A549 (cell line): Measurements from ENCODE around the gene PTPN12. TPM values are rescaled to one million over a fixed set of nuclear protein-coding genes. Genes with fewer than 3 reads are reported as not detected.

Source experiments
- ATAC-seq, 2 experiments: fragments of 200-7000 bp in 1 of 2; fragments of >200 bp in 1 of 2; cut with Nextera tagmentation in 1 of 2; cut with Tn5 transposase in 1 of 2; 3 replicates each; pipeline versions ENCODE4 v1.8.0 to v1.9.1; 2018 to 2020; ENCODE audit warnings: mild to moderate bottlenecking in 1 of 2, moderate library complexity in 1 of 2
- CTCF ChIA-PET: fragments of 300-600 bp; sonication (Branson Sonifier 250); formaldehyde crosslinking; extraction: SDS; loops from one replicate; lab custom pipeline; 2021; ENCODE audit warnings: antibody characterized with exemption, inconsistent platforms; lab: Yijun Ruan, JAX
- POLR2A ChIA-PET: fragments of 350-600 bp; formaldehyde crosslinking; extraction: SDS; loops from one replicate; lab custom pipeline; 2021; ENCODE audit warnings: antibody characterized with exemption, inconsistent platforms; lab: Yijun Ruan, JAX
- DNase-seq, 2 experiments: peaks; one replicate each; pipeline versions ENCODE4 v3.0.0 to v3.0.0-alpha.2; 2011 to 2016; ENCODE audit warnings: low read depth in 1 of 2, low spot score in 1 of 2
- FAIRE-seq: peaks from 2 replicates; lab custom pipeline; 2011; peaks lifted over from hg19 to GRCh38; lab: Jason Lieb, UNC
- H3K27ac ChIP-seq, 2 experiments: fragments of >200 bp; sonication (Bioruptor Twin); formaldehyde crosslinking; 3 replicates each; pipeline ENCODE4 v1.5.1; 2016 to 2017
- H3K4me1 ChIP-seq: fragments of >200 bp; sonication (Bioruptor Twin); formaldehyde crosslinking; 3 replicates; pipeline ENCODE4 v1.6.1; 2016
- H3K4me2 ChIP-seq: fragments of >200 bp; sonication (Bioruptor Twin); formaldehyde crosslinking; 3 replicates; pipeline ENCODE4 v1.6.1; 2016
- H3K4me3 ChIP-seq: fragments of >200 bp; sonication (Bioruptor Twin); formaldehyde crosslinking; 3 replicates; pipeline ENCODE4 v1.5.1; 2016
- H3K9me3 ChIP-seq: fragments of >200 bp; sonication (Bioruptor Twin); formaldehyde crosslinking; 3 replicates; pipeline ENCODE4 v1.6.1; 2016
- CBX2 ChIP-seq: fragments of 200-600 bp; sonication (generic); IDR thresholded peaks from 2 replicates; pipeline ENCODE4 v1.6.1; 2016; ENCODE audit warnings: low read depth, mild to moderate bottlenecking, borderline replicate concordance
- CTCF ChIP-seq: fragments of >200 bp; sonication (Bioruptor Twin); formaldehyde crosslinking; IDR thresholded peaks from 3 replicates; pipeline ENCODE4 v1.5.1; 2016
- EHMT2 ChIP-seq: fragments of 200-600 bp; sonication (generic); IDR thresholded peaks from 2 replicates; pipeline ENCODE4 v1.6.1; 2016; ENCODE audit warnings: antibody characterized with exemption, low read depth, mild to moderate bottlenecking, moderate library complexity
- ESRRA ChIP-seq: fragments of 150-350 bp; IDR thresholded peaks from 2 replicates; pipeline ENCODE4 v1.6.1; 2014; ENCODE audit warnings: mild to moderate bottlenecking, low read length, borderline replicate concordance
- GATA3 ChIP-seq: IDR thresholded peaks from 2 replicates; pipeline ENCODE4 v1.6.1; 2012; ENCODE audit warnings: borderline replicate concordance
- HDAC2 ChIP-seq: fragments of 200-600 bp; sonication (generic); IDR thresholded peaks from 2 replicates; pipeline ENCODE4 v1.6.1; 2016
- MAFK ChIP-seq: fragments of 450-650 bp; IDR thresholded peaks from 2 replicates; pipeline ENCODE4 v1.6.1; 2014; ENCODE audit not compliant: partially characterized antibody
- MAZ ChIP-seq: fragments of 150-350 bp; IDR thresholded peaks from 2 replicates; pipeline ENCODE4 v1.6.1; 2014; ENCODE audit warnings: antibody characterized with exemption, low read depth, low read length, borderline replicate concordance
- MYC ChIP-seq: IDR thresholded peaks from 2 replicates; pipeline ENCODE4 v1.6.1; 2012; ENCODE audit warnings: mild to moderate bottlenecking, inconsistent platforms, low read length, improper control_type of control experiment, borderline replicate concordance
- NFE2L2 ChIP-seq: fragments of 150-350 bp; conservative IDR thresholded peaks from 2 replicates; pipeline ENCODE4 v1.6.1; 2014; ENCODE audit warnings: low read length
- POLR2AphosphoS2 ChIP-seq: conservative IDR thresholded peaks from 2 replicates; pipeline ENCODE4 v1.6.1; 2012; ENCODE audit warnings: low read length, improper control_type of control experiment, inconsistent platforms
- RFX5 ChIP-seq: fragments of 450-650 bp; IDR thresholded peaks from 2 replicates; pipeline ENCODE4 v1.7.1; 2014; ENCODE audit warnings: antibody characterized with exemption, mild to moderate bottlenecking, moderate library complexity
- SREBF2 ChIP-seq: fragments of 450-650 bp; IDR thresholded peaks from 2 replicates; pipeline ENCODE4 v1.6.1; 2014; ENCODE audit warnings: mild to moderate bottlenecking, moderate library complexity
- TFCP2L1 ChIP-seq: fragments of 250-450 bp; sonication (Bioruptor Pico); IDR thresholded peaks from 2 replicates; pipeline ENCODE4 v1.5.0; 2021; ENCODE audit warnings: mild to moderate bottlenecking
- ZSCAN20 ChIP-seq: fragments of 250-450 bp; sonication (Bioruptor Pico); IDR thresholded peaks from 2 replicates; pipeline ENCODE4 v1.8.0; 2022; ENCODE audit warnings: mild to moderate bottlenecking, moderate library complexity
- WGBS: methylation state at CpG from one replicate; pipeline ENCODE4 v1.1.6; 2017; ENCODE audit errors: missing lambda C conversion rate; 5-methylcytosine and 5-hydroxymethylcytosine counted together
- polyA plus RNA-seq, 4 experiments: library from polyadenylated mRNA; depleted of rRNA in 3 of 4; stranded (reverse); fragments of >200 nt; fragmentation: RNase III in 1 of 4; extraction: RNeasy Plus Mini Kit Qiagen cat#74134 plus additional on column Dnase treatment in 1 of 4; gene quantifications; 2 replicates in 3 of 4; 3 replicates in 1 of 4; pipeline ENCODE4 v1.2.3, GENCODE V29; 2011 to 2017
- TF ChIP-seq, protein P1 (sequence below): IDR thresholded peaks from 2 replicates; pipeline ENCODE4 v1.6.1; 2012
- TF ChIP-seq, protein P2 (sequence below): IDR thresholded peaks from 2 replicates; pipeline ENCODE4 v1.6.1; 2012; ENCODE audit warnings: low read depth, borderline replicate concordance
- TF ChIP-seq, protein P3 (sequence below): fragments of 200-600 bp; sonication (generic); IDR thresholded peaks from 2 replicates; pipeline ENCODE4 v1.6.1; 2016; ENCODE audit warnings: antibody characterized with exemption, mild to moderate bottlenecking, moderate library complexity

Gene PTPN12
- polyA plus RNA-seq, 2 of the 4 experiments (the other 2 are of a cell fraction): 76.3 to 105 TPM

- TF ChIP-seq, protein P1, sequence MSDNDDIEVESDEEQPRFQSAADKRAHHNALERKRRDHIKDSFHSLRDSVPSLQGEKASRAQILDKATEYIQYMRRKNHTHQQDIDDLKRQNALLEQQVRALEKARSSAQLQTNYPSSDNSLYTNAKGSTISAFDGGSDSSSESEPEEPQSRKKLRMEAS: no peak
- TF ChIP-seq MAZ (no peak), HDAC2 (no peak)
Measured at GRCh38 chr7:77587272-77587671, 50.2 kb downstream of the PTPN12 start (continued).

- Histone ChIP-seq H3K27ac (no peak overlapping the region), H3K4me2 (no peak overlapping the region), H3K4me3 (no peak overlapping the region), H3K9me3 (no peaks in the 10 kb centered on the region), H3K4me1 (peaks cover 12% of the 10 kb centered on the region; the same call in 2 of the 3 replicates)
- WGBS: 81% methylated on average over 2 of the region's 2 CpGs
- ATAC-seq (no peak), FAIRE-seq (no peak), DNase-seq (no peak)
- ChIA-PET CTCF (interaction anchor here (0.7 to 2.3 kb wide), 3 partner anchors 32 to 165 kb away, joined by 3 to 8 read pairs (median 3); no protein-coding TSS in a partner anchor), POLR2A (interaction anchor here (0.7 kb wide), 1 partner anchor 54 kb away, joined by 3 read pairs; no protein-coding TSS in a partner anchor)
- no peak for TF ChIP-seq SREBF2
- TF ChIP-seq MAFK: peak; percentile 53
- no peak for TF ChIP-seq ZSCAN20 (CRISPR knock-in tag)
Measured at GRCh38 chr7:77600952-77601351, 63.9 kb downstream of the PTPN12 start.

- Histone ChIP-seq H3K9me3 (no peaks in the 10 kb centered on the region), H3K4me1 (peaks cover 16% of the 10 kb centered on the region), H3K4me2 (no peak overlapping the region), H3K4me3 (no peak overlapping the region), H3K27ac (no peak overlapping the region)
- DNase-seq (peak in 1 of 2 experiments; percentile 14), ATAC-seq (peak; percentile 48 to 56; a peak in 2 of 6 replicates), FAIRE-seq (no peak)
- POLR2A ChIA-PET: no interaction called here
- CTCF ChIA-PET: no interaction called here
- no peak for TF ChIP-seq RFX5
- TF ChIP-seq SREBF2: no peak
- TF ChIP-seq HDAC2: no peak
- no peak for TF ChIP-seq CTCF
- no peak for TF ChIP-seq ESRRA
- TF ChIP-seq MYC: no peak
- TF ChIP-seq POLR2AphosphoS2: no peak
- TF ChIP-seq, protein P2, sequence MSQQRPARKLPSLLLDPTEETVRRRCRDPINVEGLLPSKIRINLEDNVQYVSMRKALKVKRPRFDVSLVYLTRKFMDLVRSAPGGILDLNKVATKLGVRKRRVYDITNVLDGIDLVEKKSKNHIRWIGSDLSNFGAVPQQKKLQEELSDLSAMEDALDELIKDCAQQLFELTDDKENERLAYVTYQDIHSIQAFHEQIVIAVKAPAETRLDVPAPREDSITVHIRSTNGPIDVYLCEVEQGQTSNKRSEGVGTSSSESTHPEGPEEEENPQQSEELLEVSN: no peak
- no peak for TF ChIP-seq NFE2L2
- TF ChIP-seq GATA3: no peak
- no peak for TF ChIP-seq CBX2
- no peak for TF ChIP-seq TFCP2L1 (CRISPR knock-in tag)
- TF ChIP-seq, protein P3, sequence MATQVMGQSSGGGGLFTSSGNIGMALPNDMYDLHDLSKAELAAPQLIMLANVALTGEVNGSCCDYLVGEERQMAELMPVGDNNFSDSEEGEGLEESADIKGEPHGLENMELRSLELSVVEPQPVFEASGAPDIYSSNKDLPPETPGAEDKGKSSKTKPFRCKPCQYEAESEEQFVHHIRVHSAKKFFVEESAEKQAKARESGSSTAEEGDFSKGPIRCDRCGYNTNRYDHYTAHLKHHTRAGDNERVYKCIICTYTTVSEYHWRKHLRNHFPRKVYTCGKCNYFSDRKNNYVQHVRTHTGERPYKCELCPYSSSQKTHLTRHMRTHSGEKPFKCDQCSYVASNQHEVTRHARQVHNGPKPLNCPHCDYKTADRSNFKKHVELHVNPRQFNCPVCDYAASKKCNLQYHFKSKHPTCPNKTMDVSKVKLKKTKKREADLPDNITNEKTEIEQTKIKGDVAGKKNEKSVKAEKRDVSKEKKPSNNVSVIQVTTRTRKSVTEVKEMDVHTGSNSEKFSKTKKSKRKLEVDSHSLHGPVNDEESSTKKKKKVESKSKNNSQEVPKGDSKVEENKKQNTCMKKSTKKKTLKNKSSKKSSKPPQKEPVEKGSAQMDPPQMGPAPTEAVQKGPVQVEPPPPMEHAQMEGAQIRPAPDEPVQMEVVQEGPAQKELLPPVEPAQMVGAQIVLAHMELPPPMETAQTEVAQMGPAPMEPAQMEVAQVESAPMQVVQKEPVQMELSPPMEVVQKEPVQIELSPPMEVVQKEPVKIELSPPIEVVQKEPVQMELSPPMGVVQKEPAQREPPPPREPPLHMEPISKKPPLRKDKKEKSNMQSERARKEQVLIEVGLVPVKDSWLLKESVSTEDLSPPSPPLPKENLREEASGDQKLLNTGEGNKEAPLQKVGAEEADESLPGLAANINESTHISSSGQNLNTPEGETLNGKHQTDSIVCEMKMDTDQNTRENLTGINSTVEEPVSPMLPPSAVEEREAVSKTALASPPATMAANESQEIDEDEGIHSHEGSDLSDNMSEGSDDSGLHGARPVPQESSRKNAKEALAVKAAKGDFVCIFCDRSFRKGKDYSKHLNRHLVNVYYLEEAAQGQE: no peak
- no peak for TF ChIP-seq EHMT2
Measured at GRCh38 chr7:77606562-77606961, 69.5 kb downstream of the PTPN12 start.
